ENCODE results near the gene RBBP9.

The RBBP9 gene

GRCh38 chr20:18496740-18497592, at the start of gene RBBP9:
Gene RBBP9, minus strand, starts transcription at chr20:18497225. Its CDS starts 58 bp downstream, at chr20:18497167.
- peak; percentile 82 for DNase-seq (ENCODE audit: low read depth)

GRCh38 chr20:18545566-18545965, 48.5 kb upstream of the RBBP9 start:
- DNase-seq (ENCODE audit: low read depth) = no peak

GRCh38 chr20:18543932-18544331, 46.9 kb upstream of the RBBP9 start:
- no peak for DNase-seq (ENCODE audit: low read depth)

GRCh38 chr20:18543216-18543615, 46.2 kb upstream of the RBBP9 start:
- DNase-seq (ENCODE audit: low read depth) = no peak

GRCh38 chr20:18541741-18542140, 44.7 kb upstream of the RBBP9 start:
- peak; percentile 11 for DNase-seq (ENCODE audit: low read depth)

- peak; percentile 8 for DNase-seq (ENCODE audit: low read depth)
These were observed 40.6 kb upstream of the RBBP9 start for GRCh38 chr20:18537651-18538050.

GRCh38 chr20:18533978-18534644, 37.1 kb upstream of the RBBP9 start:
- no peak for DNase-seq (ENCODE audit: low read depth)

GRCh38 chr20:18533491-18533890, 36.5 kb upstream of the RBBP9 start:
- DNase-seq (ENCODE audit: low read depth) = peak; percentile 7

GRCh38 chr20:18532626-18533025, 35.6 kb upstream of the RBBP9 start:
- no peak for DNase-seq (ENCODE audit: low read depth)

- DNase-seq (ENCODE audit: low read depth) = no peak
These were observed 32.0 kb upstream of the RBBP9 start for GRCh38 chr20:18529041-18529440.

- DNase-seq (ENCODE audit: low read depth) = peak; percentile 46
These were observed 30.8 kb upstream of the RBBP9 start for GRCh38 chr20:18527836-18528235.

- DNase-seq (ENCODE audit: low read depth) = no peak
These were observed 30.3 kb upstream of the RBBP9 start for GRCh38 chr20:18527339-18527738.

GRCh38 chr20:18526761-18527160, 29.7 kb upstream of the RBBP9 start:
- peak; percentile 23 for DNase-seq (ENCODE audit: low read depth)

- peak; percentile 76 for DNase-seq (ENCODE audit: low read depth)
These were observed 27.6 kb upstream of the RBBP9 start for GRCh38 chr20:18524646-18525045.

GRCh38 chr20:18523066-18523465, 26.0 kb upstream of the RBBP9 start:
- no peak for DNase-seq (ENCODE audit: low read depth)

- peak; percentile 57 for DNase-seq (ENCODE audit: low read depth)
These were observed 25.0 kb upstream of the RBBP9 start for GRCh38 chr20:18522066-18522465.

GRCh38 chr20:18515973-18516372, 18.9 kb upstream of the RBBP9 start:
- no peak for DNase-seq (ENCODE audit: low read depth)

- no peak for DNase-seq (ENCODE audit: low read depth)
These were observed 17.1 kb upstream of the RBBP9 start for GRCh38 chr20:18514127-18514526.

- no peak for DNase-seq (ENCODE audit: low read depth)
These were observed 16.2 kb upstream of the RBBP9 start for GRCh38 chr20:18513208-18513607.

GRCh38 chr20:18511571-18511970, 14.5 kb upstream of the RBBP9 start:
- DNase-seq (ENCODE audit: low read depth) = no peak

GRCh38 chr20:18507218-18508191, 10.5 kb upstream of the RBBP9 start, which contains the start of gene SEC23B:
Gene SEC23B, plus strand, starts transcription at chr20:18507940. Its CDS starts 2,896 bp downstream, at chr20:18510836.
- peak; percentile 97 for DNase-seq (ENCODE audit: low read depth)

GRCh38 chr20:18506744-18507143, 9.7 kb upstream of the RBBP9 start:
- DNase-seq (ENCODE audit: low read depth) = no peak

Measured in EH (cell line).